NCI-H748 (cell line): ENCODE measurements around the gene NPEPL1.

Experiments used
- DNase-seq: peaks from one replicate; lab custom pipeline; 2025; ENCODE audit not compliant: unreplicated experiment; lab: John Stamatoyannopoulos, UW

NPEPL1 gene

GRCh38 chr20:58700121-58700821 is 7.7 kb downstream of the NPEPL1 start:
- no peak for DNase-seq

- no peak for DNase-seq
Measured at GRCh38 chr20:58700823-58701222, 8.2 kb downstream of the NPEPL1 start.

DNA sequence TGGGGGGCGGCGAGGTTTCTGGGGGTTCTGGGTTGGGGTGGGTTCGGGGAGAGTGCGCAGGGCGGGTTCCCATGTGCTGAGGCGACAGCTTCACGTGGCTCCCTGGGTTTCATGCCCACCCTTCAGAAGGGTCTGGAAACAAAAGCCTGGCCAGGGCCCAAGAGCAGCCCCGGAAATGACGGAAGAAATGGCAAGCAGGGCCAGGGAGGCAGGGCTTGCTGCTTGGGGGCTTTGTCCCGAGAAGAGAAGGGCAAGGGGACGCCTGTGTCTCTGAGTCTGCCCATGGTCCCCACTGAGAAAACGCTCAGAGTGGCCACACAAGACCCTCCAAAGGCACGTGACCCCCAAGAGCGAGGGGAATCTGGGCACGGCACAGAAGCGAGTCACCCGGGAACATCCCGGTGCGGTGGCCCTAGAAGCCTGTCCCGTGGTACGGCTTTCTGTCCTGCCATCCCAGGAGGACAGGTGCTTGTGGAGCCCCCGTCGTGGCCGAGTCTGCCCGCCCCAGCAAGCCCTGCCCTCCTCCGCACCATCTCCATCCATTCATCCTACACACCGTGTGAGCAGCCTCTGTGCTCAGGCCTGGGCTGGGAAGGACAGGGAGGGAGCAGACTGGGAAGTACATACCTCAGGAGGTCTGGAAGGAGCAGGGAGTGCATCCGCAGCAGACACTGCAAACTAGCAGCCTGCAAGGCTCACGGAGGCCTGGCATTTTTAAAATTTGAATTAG is 9.0 kb downstream of the NPEPL1 start:
- DNase-seq: no peak

- no peak for DNase-seq
Measured at GRCh38 chr20:58702161-58702510, 9.5 kb downstream of the NPEPL1 start.

DNA sequence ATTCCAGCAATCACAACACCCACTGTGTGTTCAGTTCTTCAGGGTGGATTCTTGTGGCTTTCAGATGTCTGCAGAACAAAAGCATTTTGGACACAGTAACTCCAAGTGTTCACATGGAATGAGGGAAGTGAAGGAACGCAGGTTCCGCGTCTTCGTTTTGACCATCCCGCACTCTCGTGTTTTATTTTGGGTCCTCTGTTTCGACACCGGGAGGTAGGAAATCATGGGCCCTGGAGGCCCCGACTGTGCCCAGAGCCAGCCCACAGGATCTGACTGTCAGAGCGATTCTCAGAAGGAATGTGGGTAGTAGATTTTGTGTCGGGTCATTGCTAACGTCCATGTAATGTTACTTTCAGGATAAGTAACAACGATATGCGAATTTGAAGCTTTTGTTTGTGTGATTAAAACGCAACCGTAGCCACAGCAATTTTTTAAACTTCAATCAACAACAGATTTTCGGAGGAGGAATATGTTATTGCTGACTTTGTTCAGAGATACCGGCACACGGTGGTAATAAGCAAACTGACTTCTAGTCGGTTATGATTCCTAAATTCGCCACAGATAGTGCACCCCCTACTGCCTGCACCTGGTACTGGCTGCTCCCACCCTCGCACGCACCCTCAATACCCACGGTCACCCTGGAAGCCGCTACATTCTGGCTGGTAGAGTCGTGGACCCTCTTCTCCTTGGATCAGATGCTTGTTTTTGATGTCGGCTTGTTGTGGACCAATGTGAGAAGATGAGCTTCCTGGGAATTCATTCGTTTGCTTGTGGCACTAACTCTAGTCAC is 10.5 kb downstream of the NPEPL1 start:
- DNase-seq: no peak

- DNase-seq: no peak
Measured at GRCh38 chr20:58703765-58704371, 11.3 kb downstream of the NPEPL1 start.

DNA sequence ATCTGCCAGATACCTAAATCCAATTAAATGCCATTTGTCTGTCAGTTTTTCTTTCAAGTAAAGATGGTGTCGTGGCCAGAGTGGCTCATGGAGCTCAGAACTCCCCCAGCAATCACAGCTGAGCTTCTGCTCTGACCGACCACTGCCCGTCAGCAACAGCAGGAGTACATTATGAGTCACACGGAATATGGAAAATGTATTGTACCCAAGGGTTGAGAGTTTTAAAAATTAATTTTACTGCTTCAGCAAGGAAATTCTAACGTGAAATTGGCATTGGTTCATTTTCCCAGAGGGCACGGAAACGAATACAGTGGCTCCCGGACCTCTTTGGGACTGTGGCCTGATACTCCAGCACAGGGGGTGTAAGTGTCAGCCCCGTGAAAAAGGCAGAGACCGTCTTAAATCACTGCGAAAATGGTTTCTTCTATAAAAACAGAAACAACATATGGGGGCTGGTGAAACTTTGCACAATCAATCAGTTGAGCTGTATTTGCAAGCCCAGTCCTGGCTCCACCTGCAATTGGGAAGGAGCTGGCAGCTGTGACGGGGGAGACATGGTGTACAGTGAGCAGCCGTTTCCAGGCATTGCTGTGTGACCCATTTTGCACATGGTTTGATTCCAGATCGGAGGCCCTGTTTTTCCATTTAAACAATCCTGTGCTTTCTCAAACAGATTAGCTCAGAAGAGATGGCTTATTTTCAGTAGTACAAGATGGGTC is 12.8 kb downstream of the NPEPL1 start:
- DNase-seq: no peak

GRCh38 chr20:58706150-58706892 is 13.7 kb downstream of the NPEPL1 start:
- no peak for DNase-seq

DNA sequence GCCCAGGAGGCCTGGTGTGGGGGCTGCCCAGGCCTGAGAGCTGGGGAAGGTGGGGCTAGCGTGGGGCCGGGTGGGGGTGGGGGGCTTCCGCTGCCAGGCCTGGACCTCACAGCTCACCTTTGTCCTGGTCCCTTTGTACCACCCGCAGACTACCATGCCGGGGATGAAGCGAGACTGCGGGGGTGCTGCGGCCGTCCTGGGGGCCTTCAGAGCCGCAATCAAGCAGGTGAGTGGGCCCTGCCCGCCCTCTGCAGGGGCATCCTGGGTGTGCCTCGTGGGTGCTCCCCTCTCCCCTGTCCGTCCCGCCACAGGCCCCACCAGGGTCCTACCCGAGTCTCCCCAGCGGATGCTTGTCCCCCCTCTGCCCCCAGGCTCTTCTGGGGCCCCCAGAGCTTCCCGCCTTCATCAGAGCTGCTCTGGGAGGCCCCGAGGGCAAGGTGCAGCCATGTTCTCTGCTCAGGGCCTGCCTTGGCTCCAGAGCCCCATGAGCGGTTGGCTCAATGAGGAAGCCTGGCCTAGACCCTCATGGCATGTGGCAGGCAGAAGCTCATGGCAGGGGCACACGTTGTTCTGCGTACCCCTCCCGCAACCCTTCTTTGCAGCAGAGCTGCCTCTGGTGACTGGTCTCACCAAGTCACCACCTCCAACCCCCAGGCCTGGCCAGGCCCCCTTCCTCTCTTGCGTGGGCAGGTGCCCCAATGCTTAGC is 14.5 kb downstream of the NPEPL1 start:
- DNase-seq: no peak

DNA sequence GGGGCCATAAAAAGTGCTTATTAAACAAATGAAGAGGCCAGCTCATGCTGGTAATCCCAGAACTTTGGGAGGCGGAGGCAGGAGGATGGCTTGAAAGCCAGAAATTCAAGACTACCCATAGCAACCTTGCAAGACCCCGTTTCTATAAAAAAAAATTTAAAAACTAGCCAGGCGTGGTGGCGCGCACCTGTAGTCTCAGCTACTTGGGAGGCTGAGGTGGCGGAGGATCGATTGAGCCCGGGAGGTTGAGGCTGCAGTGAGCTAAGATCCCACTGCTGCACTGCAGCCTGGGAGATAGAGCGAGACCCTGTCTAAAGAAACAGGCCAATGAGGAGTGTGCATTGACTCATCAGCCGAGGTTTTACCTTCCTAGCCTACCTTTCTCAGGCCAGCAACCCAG is 15.2 kb downstream of the NPEPL1 start:
- no peak for DNase-seq

DNA sequence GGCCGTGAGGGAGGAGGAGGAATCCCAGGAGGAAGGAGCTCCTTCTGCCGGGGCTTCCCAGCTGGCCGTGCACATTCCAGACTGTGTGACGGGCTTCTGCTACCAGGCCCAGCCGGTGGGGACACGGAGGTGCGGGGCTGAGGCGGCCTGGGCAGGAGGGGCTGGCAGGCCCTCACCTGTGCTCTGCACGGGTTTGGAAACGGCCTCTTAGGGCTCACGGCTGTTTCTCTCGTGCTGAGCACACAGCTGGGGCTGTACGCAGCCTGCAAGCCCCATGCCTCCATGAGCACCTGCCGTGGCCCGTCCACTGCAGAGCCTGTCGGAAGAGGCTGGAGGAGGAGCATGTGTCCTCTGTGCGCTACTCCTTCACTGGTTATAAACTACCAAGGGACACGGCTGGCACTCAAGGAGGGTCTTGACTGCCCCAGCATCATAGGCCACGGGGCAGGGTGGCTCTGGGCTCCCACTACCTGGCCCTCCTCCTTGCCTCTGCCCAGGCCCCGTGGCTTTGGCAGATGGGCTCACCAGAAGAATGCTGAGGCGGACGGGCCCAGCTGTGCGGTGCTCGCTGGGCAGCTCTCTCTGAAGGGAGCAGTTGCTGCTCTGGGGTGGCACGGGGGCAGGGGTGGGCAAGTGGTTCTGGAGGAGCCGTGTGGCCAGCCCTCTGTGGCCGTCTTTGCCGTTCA is 15.8 kb downstream of the NPEPL1 start:
- DNase-seq: no peak

- no peak for DNase-seq
Measured at GRCh38 chr20:58709013-58709702, 16.6 kb downstream of the NPEPL1 start.

DNA sequence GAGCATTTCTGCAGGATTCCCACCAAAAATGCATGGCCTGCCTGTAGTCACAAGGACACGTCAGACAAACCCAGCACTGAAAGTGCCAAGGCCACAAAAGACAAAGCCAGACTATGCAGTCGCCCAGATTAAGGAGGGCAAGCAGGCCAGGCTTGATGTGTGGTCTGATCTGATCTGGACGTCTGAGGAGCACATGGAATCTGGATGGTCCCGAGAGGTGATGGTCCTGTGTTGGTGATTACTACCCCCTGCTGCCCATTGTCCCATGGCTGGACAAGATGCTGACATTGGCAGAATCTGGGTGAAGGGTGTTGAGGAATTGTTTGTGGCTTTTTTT is 17.1 kb downstream of the NPEPL1 start:
- no peak for DNase-seq

DNA sequence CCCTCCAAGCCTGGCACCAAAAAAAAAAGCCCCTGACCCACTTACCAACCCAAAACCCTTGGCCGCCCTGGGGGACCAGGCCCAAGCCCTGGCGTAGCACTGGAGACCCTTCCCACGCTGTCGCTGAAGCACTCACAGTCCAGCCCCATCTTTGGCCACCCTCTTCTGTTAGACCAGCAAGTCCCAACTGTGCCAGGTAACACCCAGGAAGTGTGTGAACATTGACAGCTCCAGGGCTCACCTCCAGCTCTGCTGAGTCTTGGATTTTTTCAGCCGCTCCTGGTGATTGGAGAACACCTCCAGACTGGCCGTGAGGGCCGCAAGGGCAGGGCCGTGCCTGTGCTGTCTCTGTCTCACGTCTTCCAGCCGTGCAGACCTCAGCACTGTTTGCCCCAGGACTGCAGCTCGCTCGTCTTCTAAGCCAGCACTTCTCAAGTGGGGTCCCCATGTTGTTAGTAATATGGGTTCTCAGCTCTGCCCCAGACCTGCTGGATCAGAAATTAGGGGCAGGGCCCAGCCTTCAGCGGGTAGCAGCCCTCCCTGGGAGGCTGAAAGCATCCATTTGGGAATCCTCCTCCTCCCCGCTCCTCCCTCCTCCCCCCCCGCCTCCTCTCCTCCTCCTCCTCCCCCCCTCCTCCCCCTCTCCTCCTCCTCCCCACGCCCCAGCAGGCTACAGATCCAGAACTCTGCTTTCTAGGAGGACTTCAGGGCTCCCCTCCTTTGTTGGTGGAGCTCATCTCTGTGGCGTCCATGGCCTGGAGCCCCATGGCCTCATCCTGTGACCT is 18.1 kb downstream of the NPEPL1 start:
- no peak for DNase-seq

GRCh38 chr20:58711266-58712051 is 18.9 kb downstream of the NPEPL1 start:
- DNase-seq: no peak

GRCh38 chr20:58712151-58712791 is 19.7 kb downstream of the NPEPL1 start:
- DNase-seq: no peak
